NCI-H82 (cell line): ENCODE results near the gene TEX35.
A peak's percentile ranks its signal among the peaks of the same experiment; 100 is the strongest.

Source experiments
- DNase-seq: peaks from one replicate; lab custom pipeline; 2025; lab: John Stamatoyannopoulos, UW

The TEX35 gene

GRCh38 chr1:178520803-178521202, 7.9 kb downstream of the TEX35 start:
- no peak for DNase-seq

DNA sequence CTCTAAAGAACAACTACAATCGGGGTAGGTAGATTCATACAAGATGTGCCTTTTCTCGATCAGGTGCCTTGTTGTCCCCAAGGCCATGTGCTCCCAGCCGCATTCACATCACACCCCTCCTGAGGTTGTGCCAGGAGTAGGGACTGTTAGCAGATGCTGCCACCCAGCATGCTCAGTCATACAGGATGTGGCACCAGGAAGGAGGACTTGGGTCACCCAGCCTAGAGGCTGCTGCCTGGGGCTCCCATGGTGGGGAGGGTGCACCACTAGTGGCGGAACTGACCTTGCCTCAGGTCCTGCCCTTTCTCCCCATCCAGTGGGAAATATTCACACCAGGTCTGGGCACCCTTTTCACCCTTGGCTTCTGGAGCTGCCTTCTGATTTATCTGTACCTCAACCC, 8.3 kb downstream of the TEX35 start:
- DNase-seq = no peak

- no peak for DNase-seq
These were observed 14.2 kb downstream of the TEX35 start for GRCh38 chr1:178527117-178527516.

- DNase-seq = no peak
These were observed 15.5 kb downstream of the TEX35 start for GRCh38 chr1:178528228-178528952.

DNA sequence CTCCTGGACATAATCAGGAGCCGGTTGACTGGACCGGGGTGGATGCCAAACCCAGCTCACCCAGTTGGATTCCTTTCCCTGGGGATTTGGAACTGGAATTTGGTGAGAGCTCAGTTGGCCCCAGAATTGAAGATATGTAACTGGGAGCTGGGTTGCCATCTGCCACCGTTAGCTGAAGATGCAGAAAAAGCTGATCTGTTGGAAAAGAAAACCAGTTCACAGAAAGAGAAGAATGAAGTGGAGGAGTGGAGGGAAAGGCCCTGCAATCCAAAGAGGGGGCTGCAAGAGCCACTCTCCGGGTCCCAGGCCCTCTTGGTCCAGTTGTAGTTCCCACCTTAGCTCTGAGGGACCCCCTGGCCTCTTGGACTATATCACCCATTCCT, 16.0 kb downstream of the TEX35 start:
- DNase-seq = no peak

DNA sequence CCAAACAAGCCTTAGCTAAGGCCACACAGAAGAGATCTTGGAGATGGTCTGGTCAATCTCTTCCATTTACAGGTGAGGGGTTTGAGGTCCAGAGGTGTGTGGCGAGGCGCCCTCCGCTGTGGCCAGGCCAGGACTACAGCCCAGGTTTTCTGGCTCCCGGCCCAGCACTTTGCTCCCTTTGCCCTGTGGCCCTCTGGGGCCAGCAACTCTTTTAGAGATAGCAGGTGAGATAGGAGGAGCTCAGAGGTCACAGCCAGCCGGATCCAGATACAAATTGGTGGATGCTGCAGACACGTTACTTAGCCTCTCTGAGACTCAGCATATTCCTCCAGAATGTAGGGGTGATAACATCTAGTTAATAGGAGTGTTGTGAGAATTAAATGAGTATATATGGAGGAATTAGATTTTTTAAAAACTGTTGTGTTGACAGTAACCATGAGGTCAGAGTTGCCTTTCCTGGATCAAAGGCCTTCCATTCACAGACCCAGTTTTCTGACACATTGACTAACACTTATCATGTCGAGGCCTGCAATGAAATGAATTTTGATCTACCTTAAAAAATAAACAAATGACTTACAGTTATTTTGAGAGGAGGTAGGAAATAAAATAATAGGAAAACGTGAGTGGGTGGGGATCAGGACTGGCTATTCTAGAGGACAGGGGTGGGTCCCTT, 16.6 kb downstream of the TEX35 start:
- DNase-seq = no peak

DNA sequence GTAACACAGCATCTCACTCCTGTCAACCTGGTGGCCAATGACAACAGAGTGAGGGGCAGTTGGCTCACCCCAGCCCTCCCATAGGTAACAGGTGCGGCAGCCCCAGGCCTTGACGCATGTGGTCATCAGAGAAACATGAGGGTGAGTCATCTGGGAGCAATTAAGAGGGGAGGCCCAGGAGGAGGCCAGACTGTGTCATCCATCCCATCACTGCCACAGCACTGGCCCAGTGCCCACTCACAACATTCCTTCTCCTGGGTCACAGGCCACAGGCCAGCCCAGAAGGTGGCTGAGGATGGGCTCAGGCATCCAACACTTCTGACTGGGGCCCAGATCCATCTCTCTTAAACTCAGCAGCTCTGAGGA, 17.1 kb downstream of the TEX35 start:
- no peak for DNase-seq

GRCh38 chr1:178530502-178530901, 17.6 kb downstream of the TEX35 start:
- DNase-seq = no peak

DNA sequence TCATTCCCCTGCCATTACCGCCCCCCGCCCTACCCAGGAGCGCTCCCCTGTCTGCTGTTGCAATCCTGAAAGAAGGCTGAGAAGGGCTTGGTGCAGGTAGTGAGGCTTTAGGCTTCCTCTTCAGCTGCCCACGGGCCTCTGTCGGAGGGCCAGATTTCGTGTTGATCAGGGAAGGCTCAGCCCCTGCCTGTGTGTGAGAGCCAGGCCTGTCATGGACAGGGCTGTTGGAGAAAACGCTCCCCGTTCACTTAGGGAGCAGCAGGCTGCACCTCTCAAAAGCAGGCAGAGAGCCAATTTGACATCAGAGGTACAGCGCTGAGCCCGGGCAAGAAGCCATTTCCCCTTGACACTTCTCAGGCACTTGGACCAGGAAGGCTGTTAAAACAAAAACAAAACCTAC, 19.0 kb downstream of the TEX35 start:
- no peak for DNase-seq

DNA sequence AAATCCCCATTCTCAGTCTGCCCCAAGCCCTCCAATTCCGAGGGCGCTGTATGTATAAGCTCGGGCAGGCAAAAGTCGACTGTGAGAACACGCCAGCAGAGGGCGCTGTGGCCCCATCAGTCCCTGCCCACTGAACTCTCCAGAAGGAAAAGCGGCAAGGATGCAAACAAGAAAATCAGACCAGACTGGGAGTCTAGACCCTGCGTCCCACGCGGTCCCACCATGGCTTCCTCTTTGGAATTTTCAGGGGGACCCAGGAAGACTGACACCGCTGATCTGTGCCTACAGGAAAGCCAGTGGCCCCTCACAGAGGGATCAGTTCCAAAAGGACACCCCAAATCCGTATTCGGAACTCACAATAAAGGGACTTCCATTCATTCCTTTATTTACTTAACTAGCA, 19.5 kb downstream of the TEX35 start:
- DNase-seq = peak; percentile 93

GRCh38 chr1:178533121-178533946, 20.4 kb downstream of the TEX35 start:
- no peak for DNase-seq

DNA sequence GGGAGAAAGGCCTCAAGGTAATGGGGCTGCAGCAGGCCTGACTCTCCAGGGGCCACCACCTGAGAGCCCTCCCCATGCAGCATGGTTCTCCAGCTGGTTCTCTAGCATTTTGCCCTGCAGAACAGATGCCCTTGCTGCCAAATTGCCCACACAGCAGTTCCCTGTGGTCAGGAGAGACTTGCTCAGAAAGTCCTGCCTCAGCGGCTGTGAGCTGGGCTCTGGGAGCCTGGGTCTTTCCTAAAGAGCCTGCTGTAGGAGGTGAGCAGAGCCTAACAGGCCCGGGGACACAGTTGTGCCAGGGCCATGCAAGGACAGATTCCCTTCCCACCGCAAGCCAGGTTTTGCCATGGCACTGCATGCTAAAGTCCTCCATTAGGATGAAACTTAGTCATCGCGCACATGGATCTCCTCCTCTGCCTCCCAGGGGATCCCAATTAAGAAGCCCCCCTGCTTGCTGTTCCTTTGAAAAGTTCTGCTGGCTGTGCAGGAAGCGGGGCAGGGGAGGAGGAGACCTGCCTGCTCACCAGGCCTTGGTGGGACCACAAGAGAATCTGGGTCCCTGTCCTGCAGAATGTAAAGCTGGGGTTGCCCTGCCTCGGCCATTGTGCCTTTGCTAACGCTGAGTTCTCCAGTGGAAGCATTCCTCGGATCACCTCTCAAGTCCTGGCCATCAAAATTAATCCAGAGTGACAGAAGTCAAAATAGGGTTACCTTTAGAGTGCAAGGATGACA, 21.4 kb downstream of the TEX35 start:
- no peak for DNase-seq

DNA sequence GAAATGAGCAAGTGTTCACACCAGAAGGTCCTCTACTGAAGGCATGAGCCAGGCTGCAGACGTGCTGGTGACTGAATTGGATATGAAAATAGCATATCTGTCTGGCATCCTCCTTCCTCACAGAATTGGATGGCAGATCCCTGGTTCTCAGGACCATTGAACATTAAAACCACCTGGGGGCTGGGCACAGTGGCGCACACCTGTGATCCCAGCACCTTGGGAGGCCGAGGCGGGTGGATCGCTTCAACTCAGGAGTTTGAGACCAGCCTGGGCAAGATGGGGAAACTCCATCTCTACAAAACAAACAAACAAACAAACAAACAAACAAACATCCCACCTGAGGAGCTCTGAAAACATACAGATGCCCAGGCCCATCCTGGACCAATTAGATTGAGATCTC, 23.4 kb downstream of the TEX35 start:
- DNase-seq = no peak

DNA sequence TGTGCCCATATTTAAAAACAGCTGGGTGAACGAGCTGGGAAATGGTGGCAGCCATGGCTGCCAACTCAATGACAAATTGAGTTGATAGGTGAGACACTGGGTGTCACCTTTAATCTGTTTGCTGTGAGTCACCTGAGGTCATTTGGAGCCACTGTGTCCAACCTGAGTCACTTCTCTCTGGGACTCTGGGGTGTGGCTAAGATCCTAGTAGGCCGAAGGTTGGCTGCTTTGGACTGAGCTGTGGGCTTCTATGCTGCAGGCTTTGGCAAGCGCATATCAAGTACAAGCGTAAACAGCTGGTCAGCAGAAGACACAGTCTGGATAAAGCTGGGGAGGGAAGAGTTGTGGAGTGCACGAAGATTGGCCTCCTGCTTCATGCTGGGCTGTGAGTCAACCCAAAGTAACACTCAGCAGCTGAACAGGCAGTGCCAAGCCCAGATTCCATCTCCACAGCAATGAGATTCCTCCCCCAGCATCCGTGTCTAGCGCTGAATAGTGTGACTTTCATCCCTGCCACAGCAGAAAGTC, 24.0 kb downstream of the TEX35 start:
- DNase-seq = no peak

DNA sequence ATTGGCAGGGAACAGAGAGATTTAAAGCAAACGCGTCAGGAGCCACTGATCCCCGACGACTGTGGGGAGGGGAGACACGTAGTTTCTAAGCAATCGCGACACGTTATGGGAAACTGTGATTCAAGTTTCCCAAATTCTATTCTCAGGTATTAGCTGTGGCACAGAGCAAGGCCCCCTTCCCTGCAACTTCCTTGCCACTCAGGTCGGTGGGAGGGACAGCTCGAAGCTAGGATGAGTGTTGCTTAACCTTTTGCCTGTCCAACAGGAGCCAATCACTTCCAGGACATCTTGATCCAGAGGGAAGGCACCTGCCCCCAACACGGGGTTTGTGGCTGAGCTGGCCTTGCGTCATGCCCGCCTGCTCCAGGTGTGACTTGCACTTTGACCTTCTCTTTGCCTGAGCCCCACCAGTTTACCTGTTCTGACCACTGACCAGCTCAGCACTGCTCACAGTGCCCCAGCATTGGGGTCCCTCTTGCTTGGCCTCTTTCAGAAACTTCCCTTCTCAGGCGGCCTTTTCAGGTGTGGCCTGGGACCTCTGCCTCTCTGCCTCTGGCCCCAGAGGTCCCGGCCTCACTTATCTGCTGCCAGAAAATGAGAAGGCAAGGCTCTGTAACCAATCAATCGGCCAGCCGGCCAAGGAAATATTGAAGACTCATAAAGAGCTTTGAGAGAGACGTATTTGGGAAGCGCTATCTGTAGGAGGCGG, 24.6 kb downstream of the TEX35 start:
- no peak for DNase-seq

GRCh38 chr1:178538192-178538916, 25.4 kb downstream of the TEX35 start:
- no peak for DNase-seq

DNA sequence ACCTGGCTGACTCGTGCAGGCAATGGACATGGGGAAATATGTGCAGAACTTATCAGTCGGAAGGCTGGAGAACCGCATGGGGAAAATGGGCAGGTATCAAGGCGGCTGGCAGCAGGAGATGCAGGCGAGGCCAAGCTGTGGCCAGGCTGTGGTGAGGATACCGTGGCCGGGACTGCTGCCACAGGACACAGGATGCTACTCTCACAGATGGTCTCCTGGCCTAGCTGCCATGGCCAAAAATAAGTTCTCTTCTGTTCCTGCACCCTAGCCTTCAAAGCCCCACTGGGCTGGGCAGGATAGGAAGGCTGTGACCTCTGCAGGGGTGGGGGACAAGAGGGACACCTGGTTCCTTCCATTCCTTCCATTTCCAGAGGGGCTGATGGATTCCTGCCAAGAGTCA, 26.4 kb downstream of the TEX35 start:
- DNase-seq = no peak

GRCh38 chr1:178540204-178540603, 27.3 kb downstream of the TEX35 start:
- no peak for DNase-seq

DNA sequence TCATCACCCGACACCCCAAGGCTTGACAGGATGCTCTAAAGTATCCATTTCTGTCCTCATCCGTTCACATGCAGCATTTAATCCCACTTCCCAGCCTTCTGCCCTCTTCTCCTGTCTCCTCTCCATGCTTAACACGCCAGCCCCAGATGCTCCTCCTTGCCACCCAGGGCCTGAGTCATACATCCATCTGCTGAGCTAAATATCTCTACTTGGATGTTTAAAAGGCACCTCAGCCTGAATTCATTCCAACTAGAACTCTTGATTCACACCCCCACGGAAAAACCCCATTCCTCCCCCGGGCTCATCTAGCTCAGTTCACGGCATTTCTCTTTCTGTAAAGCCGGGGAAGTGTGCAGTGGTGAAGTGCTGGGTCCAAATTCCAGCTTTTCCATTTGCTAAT, 27.7 kb downstream of the TEX35 start:
- DNase-seq = peak; percentile 74

- no peak for DNase-seq
These were observed 28.5 kb downstream of the TEX35 start for GRCh38 chr1:178541379-178541778.
